ENCODE measurements around the gene POLR3B. TPM values are rescaled to one million over a fixed set of nuclear protein-coding genes. Genes with fewer than 3 reads are reported as not detected.

POLR3B gene
- total RNA-seq, 4 donors from 2014 or later, result 5.7 to 7.9 (median 6.4) TPM

GRCh38 chr12:106360400-106360994, 2.9 kb downstream of the POLR3B start:
- Histone ChIP-seq H3K36me3 (peaks cover 0 to 9% of the 10 kb centered on the region in 2 donors), H3K27me3 (no peaks in the 10 kb centered on the region), H3K9me3 (no peaks in the 10 kb centered on the region), H3K27ac (no peak overlapping the region), H3K4me3 (no peak overlapping the region), H3K4me1 (peaks cover 4 to 23% (median 5%) of the 10 kb centered on the region in 3 donors)
- 86 to 92% methylated on average over 4 to 5 of the region's 5 CpGs for WGBS, 2 donors (ENCODE audit: low coverage in 1 of 2)
- TF ChIP-seq POLR2AphosphoS5 (IDR thresholded peaks at IDR 0.05) (no peak), EP300 (IDR thresholded peaks at IDR 0.05) (no peak), POLR2A (IDR thresholded peaks at IDR 0.05) (no peak), CTCF (IDR thresholded peaks at IDR 0.05) (no peak)
- ATAC-seq, result no peak

- 83 to 90% methylated on average over 4 of the region's 4 CpGs for WGBS, 2 donors (ENCODE audit: low coverage in 1 of 2)
- H3K36me3 ChIP-seq, result peaks cover 0 to 31% of the 10 kb centered on the region in 2 donors
- no peak for ATAC-seq
- H3K27me3 ChIP-seq, result no peaks in the 10 kb centered on the region
- TF ChIP-seq EP300 (IDR thresholded peaks at IDR 0.05), result no peak
- TF ChIP-seq POLR2A (IDR thresholded peaks at IDR 0.05), result no peak
- no peak for TF ChIP-seq CTCF (IDR thresholded peaks at IDR 0.05)
- no peak for TF ChIP-seq POLR2AphosphoS5 (IDR thresholded peaks at IDR 0.05)
- H3K4me1 ChIP-seq, result peaks cover 0 to 14% (median 5%) of the 10 kb centered on the region in 3 donors
- no peaks in the 10 kb centered on the region for H3K9me3 ChIP-seq
- H3K4me3 ChIP-seq, result no peak overlapping the region
- H3K27ac ChIP-seq, result no peak overlapping the region
Observed at GRCh38 chr12:106362971-106363370, 5.4 kb downstream of the POLR3B start.

- no peak overlapping the region for H3K27ac ChIP-seq
- WGBS, 2 donors (ENCODE audit: low coverage in 1 of 2), result 94 to 96% methylated on average over 4 of the region's 4 CpGs
- no peak overlapping the region for H3K4me3 ChIP-seq
- no peaks in the 10 kb centered on the region for H3K27me3 ChIP-seq
- H3K36me3 ChIP-seq, result peaks cover 0 to 37% of the 10 kb centered on the region in 2 donors
- TF ChIP-seq CTCF (IDR thresholded peaks at IDR 0.05) (no peak), POLR2A (IDR thresholded peaks at IDR 0.05) (no peak), POLR2AphosphoS5 (IDR thresholded peaks at IDR 0.05) (no peak), EP300 (IDR thresholded peaks at IDR 0.05) (no peak)
- peaks cover 0 to 3% (median 0%) of the 10 kb centered on the region in 3 donors for H3K4me1 ChIP-seq
- no peak for ATAC-seq
- H3K9me3 ChIP-seq, result no peaks in the 10 kb centered on the region
Observed at GRCh38 chr12:106364261-106364660, 6.7 kb downstream of the POLR3B start.

GRCh38 chr12:106369624-106370346, 12.2 kb downstream of the POLR3B start:
- 76 to 82% methylated on average over 6 of the region's 6 CpGs for WGBS, 2 donors (ENCODE audit: low coverage in 1 of 2)
- H3K4me1 ChIP-seq, result no peaks in the 10 kb centered on the region
- no peaks in the 10 kb centered on the region for H3K27me3 ChIP-seq
- no peak for TF ChIP-seq EP300 (IDR thresholded peaks at IDR 0.05)
- no peak for TF ChIP-seq POLR2AphosphoS5 (IDR thresholded peaks at IDR 0.05)
- TF ChIP-seq CTCF (IDR thresholded peaks at IDR 0.05), result no peak
- TF ChIP-seq POLR2A (IDR thresholded peaks at IDR 0.05), result no peak
- no peak for ATAC-seq
- peaks cover 0 to 74% of the 10 kb centered on the region in 2 donors for H3K36me3 ChIP-seq
- no peak overlapping the region for H3K27ac ChIP-seq
- H3K9me3 ChIP-seq, result no peaks in the 10 kb centered on the region
- H3K4me3 ChIP-seq, result no peak overlapping the region

- TF ChIP-seq POLR2A (IDR thresholded peaks at IDR 0.05), result no peak
- TF ChIP-seq CTCF (IDR thresholded peaks at IDR 0.05), result no peak
- no peaks in the 10 kb centered on the region for H3K4me1 ChIP-seq
- H3K27me3 ChIP-seq, result no peaks in the 10 kb centered on the region
- H3K9me3 ChIP-seq, result peaks cover 0 to 8% (median 0%) of the 10 kb centered on the region in 3 donors
- H3K36me3 ChIP-seq, result peaks cover 0 to 83% of the 10 kb centered on the region in 2 donors
- H3K4me3 ChIP-seq, result no peak overlapping the region
- ATAC-seq, result no peak
- H3K27ac ChIP-seq, result no peak overlapping the region
- 93 to 95% methylated on average over 3 to 4 of the region's 4 CpGs for WGBS, 2 donors (ENCODE audit: low coverage in 1 of 2)
Observed at GRCh38 chr12:106378788-106379187, 21.2 kb downstream of the POLR3B start.
